ENCODE measurements around the gene ACD.
A peak's percentile ranks its signal among the peaks of the same experiment; 100 is the strongest.

Gene ACD

DNA sequence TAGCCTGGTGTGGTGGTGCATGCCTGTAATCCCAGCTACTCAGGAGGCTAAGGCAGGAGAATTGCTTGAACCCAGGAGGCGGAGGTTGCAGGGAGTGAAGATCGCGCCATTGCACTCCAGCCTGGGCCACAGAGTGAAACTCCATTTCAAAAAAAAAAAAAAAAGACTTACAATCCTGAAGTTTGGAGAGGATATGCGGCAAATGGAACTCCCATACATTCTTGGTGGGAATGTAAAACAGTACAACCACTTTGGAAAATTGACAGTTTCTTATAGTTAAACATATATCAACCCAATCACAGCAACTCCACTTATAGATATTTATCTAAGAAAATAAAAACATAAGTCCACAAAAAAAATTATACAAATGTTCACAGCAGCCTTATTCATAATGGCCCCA lies 47.1 kb upstream of the ACD start:
- no peaks in the 10 kb centered on the region for H3K4me1 ChIP-seq
- H3K9me3 ChIP-seq (ENCODE audit: control insufficient read depth, low read length) = no peaks in the 10 kb centered on the region
- H3K36me3 ChIP-seq (ENCODE audit: control insufficient read depth, insufficient read depth, low read length) = no peaks in the 10 kb centered on the region
- no peak overlapping the region for H3K9ac ChIP-seq
- no peak overlapping the region for H2AFZ ChIP-seq
- no peaks in the 10 kb centered on the region for H3K27me3 ChIP-seq (ENCODE audit: control insufficient read depth, insufficient read depth, low read length)
- H3K27ac ChIP-seq = no peak overlapping the region
- no peak overlapping the region for H3K4me3 ChIP-seq (ENCODE audit: low read depth, low read length)
- TF ChIP-seq, protein P1, sequence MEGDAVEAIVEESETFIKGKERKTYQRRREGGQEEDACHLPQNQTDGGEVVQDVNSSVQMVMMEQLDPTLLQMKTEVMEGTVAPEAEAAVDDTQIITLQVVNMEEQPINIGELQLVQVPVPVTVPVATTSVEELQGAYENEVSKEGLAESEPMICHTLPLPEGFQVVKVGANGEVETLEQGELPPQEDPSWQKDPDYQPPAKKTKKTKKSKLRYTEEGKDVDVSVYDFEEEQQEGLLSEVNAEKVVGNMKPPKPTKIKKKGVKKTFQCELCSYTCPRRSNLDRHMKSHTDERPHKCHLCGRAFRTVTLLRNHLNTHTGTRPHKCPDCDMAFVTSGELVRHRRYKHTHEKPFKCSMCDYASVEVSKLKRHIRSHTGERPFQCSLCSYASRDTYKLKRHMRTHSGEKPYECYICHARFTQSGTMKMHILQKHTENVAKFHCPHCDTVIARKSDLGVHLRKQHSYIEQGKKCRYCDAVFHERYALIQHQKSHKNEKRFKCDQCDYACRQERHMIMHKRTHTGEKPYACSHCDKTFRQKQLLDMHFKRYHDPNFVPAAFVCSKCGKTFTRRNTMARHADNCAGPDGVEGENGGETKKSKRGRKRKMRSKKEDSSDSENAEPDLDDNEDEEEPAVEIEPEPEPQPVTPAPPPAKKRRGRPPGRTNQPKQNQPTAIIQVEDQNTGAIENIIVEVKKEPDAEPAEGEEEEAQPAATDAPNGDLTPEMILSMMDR (IDR thresholded peaks at IDR 0.05) = no peak
- peaks cover 37% of the 10 kb centered on the region for H3K79me2 ChIP-seq
- H3K4me2 ChIP-seq (ENCODE audit: low read length) = no peak overlapping the region

DNA sequence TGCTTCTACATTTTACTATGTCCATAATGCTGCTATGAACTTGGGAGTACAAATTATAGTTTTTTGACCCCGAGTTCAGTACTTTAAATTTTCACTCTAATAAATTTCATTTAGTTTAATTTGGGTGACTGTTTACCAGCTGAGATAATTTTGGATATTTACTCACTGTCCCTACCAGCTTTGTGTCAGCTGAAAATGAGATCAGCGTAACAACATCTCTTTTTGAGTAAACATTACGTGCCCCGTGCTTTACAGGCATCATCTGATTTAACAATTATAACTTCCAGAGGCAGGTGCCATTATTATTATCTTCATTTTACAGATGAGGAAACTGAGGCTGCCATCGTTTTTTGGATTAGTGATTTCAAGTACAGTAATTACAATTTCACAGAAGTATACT lies 44.0 kb upstream of the ACD start:
- Histone ChIP-seq H3K4me1 (no peaks in the 10 kb centered on the region), H3K4me3 (ENCODE audit: low read depth, low read length) (no peak overlapping the region), H3K4me2 (ENCODE audit: low read length) (no peak overlapping the region), H3K79me2 (peaks cover 37% of the 10 kb centered on the region), H3K9me3 (ENCODE audit: control insufficient read depth, low read length) (no peaks in the 10 kb centered on the region), H3K27ac (no peak overlapping the region), H3K36me3 (ENCODE audit: control insufficient read depth, insufficient read depth, low read length) (no peaks in the 10 kb centered on the region), H3K27me3 (ENCODE audit: control insufficient read depth, insufficient read depth, low read length) (no peaks in the 10 kb centered on the region), H2AFZ (no peak overlapping the region), H3K9ac (no peak overlapping the region)
- TF ChIP-seq, protein P1 (IDR thresholded peaks at IDR 0.05) = no peak

DNA sequence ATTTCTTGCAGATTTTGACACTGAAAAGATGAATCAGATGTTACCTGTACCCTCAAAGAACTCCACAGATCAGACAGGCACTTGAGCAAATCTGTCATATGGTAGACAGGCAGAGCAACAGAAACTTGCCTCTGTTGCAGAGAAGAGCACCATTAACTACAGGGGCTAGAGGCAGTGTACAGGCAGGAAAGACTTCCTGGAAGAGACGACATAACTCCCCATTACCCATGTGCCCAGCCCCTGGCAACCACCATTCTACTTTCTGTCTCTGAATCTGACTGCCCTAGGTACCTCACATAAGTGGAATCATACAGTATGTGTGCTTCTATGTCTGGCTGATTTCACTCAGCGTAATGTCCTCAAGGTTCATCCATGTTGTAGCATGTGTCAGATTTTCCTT lies 43.6 kb upstream of the ACD start:
- no peaks in the 10 kb centered on the region for H3K9me3 ChIP-seq (ENCODE audit: control insufficient read depth, low read length)
- H3K79me2 ChIP-seq = peaks cover 36% of the 10 kb centered on the region
- peak overlapping the region; percentile 26 for H3K27ac ChIP-seq
- no peaks in the 10 kb centered on the region for H3K4me1 ChIP-seq
- no peaks in the 10 kb centered on the region for H3K27me3 ChIP-seq (ENCODE audit: control insufficient read depth, insufficient read depth, low read length)
- H3K4me3 ChIP-seq (ENCODE audit: low read depth, low read length) = no peak overlapping the region
- no peak overlapping the region for H3K4me2 ChIP-seq (ENCODE audit: low read length)
- TF ChIP-seq, protein P1 (IDR thresholded peaks at IDR 0.05) = no peak
- no peaks in the 10 kb centered on the region for H3K36me3 ChIP-seq (ENCODE audit: control insufficient read depth, insufficient read depth, low read length)
- no peak overlapping the region for H2AFZ ChIP-seq
- no peak overlapping the region for H3K9ac ChIP-seq

DNA sequence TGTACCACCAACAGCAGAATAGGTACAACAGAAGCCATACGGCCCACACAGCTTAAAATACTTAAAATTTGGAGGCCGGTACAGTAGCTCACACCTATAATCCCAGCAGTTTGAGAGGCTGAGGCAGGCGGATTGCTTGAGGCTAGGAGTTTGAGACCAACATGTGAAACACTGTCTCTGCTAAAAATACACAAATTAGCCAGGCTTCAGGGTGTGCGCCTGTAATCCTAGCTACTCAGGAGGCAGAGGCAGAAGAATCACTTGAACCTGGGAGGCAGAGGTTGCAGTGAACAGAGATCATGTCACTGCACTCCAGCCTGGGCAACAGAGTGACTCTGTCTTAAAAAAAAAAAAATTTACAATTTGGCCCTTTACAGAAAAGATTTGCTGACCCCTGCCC lies 42.1 kb upstream of the ACD start:
- H3K27ac ChIP-seq = no peak overlapping the region
- no peaks in the 10 kb centered on the region for H3K27me3 ChIP-seq (ENCODE audit: control insufficient read depth, insufficient read depth, low read length)
- no peaks in the 10 kb centered on the region for H3K9me3 ChIP-seq (ENCODE audit: control insufficient read depth, low read length)

DNA sequence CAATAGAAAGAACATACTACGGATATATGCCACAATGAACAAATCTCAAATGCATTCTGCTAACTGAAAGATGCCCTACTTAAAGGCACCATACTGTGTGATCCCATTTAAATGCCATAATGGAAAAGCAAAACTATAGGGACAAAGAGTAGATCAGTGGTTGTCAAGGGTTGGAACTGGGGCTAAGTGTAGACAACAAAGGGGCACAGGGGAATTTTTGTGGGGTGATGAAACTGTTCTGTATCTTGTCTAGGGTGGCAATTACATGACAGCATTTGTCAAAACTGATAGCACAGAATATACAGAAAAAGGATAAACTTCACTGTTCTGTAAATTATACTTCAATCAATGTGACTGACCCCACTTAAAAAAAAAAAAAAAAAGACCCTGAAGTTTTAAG lies 41.4 kb upstream of the ACD start:
- no peaks in the 10 kb centered on the region for H3K27me3 ChIP-seq (ENCODE audit: control insufficient read depth, insufficient read depth, low read length)
- no peak overlapping the region for H3K4me2 ChIP-seq (ENCODE audit: low read length)
- H3K79me2 ChIP-seq = peaks cover 51% of the 10 kb centered on the region
- no peak overlapping the region for H3K4me3 ChIP-seq (ENCODE audit: low read depth, low read length)
- H2AFZ ChIP-seq = no peak overlapping the region
- no peak overlapping the region for H3K9ac ChIP-seq
- no peaks in the 10 kb centered on the region for H3K9me3 ChIP-seq (ENCODE audit: control insufficient read depth, low read length)
- no peaks in the 10 kb centered on the region for H3K36me3 ChIP-seq (ENCODE audit: control insufficient read depth, insufficient read depth, low read length)
- TF ChIP-seq, protein P1 (IDR thresholded peaks at IDR 0.05) = no peak
- H3K27ac ChIP-seq = no peak overlapping the region
- H3K4me1 ChIP-seq = no peaks in the 10 kb centered on the region

More for the DNA sequence above, 42.1 kb upstream of the ACD start:
- Histone ChIP-seq H3K79me2 (peaks cover 46% of the 10 kb centered on the region), H3K4me2 (ENCODE audit: low read length) (no peak overlapping the region), H2AFZ (no peak overlapping the region), H3K36me3 (ENCODE audit: control insufficient read depth, insufficient read depth, low read length) (no peaks in the 10 kb centered on the region), H3K4me3 (ENCODE audit: low read depth, low read length) (no peak overlapping the region), H3K9ac (no peak overlapping the region), H3K4me1 (no peaks in the 10 kb centered on the region)
- TF ChIP-seq, protein P1 (IDR thresholded peaks at IDR 0.05) = no peak
